ELF-1 (cell line): ENCODE measurements around the gene IKZF3.
"Not testable (repeated sequence)": the region's sequence is repeated elsewhere in the genome, so short reads cannot be mapped to it uniquely, and the experiment has no call there.

Source experiments
- DNase-seq: peaks from one replicate; pipeline ENCODE4 v3.0.0-alpha.2; 2016; ENCODE audit warnings: low read depth, low spot score

IKZF3 gene

GRCh38 chr17:39863918-39864746 is at the start of gene IKZF3:
IKZF3 (minus strand) TSS chr17:39864312; CDS start chr17:39864126, 186 bp downstream.
- DNase-seq: peak; percentile 84

GRCh38 chr17:39908789-39909352 is 44.8 kb upstream of the IKZF3 start:
- DNase-seq: no peak

- no peak for DNase-seq
Measured at GRCh38 chr17:39904990-39905288, 40.8 kb upstream of the IKZF3 start.

- no peak for DNase-seq
Measured at GRCh38 chr17:39903158-39903884, 39.2 kb upstream of the IKZF3 start.

GRCh38 chr17:39902027-39902426 is 37.9 kb upstream of the IKZF3 start:
- not testable (repeated sequence) for DNase-seq

- no peak for DNase-seq
Measured at GRCh38 chr17:39899215-39899614, 35.1 kb upstream of the IKZF3 start.

GRCh38 chr17:39898088-39898487 is 34.0 kb upstream of the IKZF3 start:
- no peak for DNase-seq

- no peak for DNase-seq
Measured at GRCh38 chr17:39894681-39895376, 30.7 kb upstream of the IKZF3 start.

- no peak for DNase-seq
Measured at GRCh38 chr17:39889200-39889599, 25.1 kb upstream of the IKZF3 start.

GRCh38 chr17:39887078-39887477 is 23.0 kb upstream of the IKZF3 start:
- no peak for DNase-seq

- DNase-seq: not testable (repeated sequence)
Measured at GRCh38 chr17:39886102-39886501, 22.0 kb upstream of the IKZF3 start.

GRCh38 chr17:39872751-39873150 is 8.6 kb upstream of the IKZF3 start:
- no peak for DNase-seq

GRCh38 chr17:39871801-39872200 is 7.7 kb upstream of the IKZF3 start:
- no peak for DNase-seq

- DNase-seq: no peak
Measured at GRCh38 chr17:39870776-39871175, 6.7 kb upstream of the IKZF3 start.

GRCh38 chr17:39868554-39868942 is 4.4 kb upstream of the IKZF3 start:
- no peak for DNase-seq

- DNase-seq: peak; percentile 9
Measured at GRCh38 chr17:39867880-39868553, 3.9 kb upstream of the IKZF3 start, which contains the start of gene ZPBP2. ZPBP2 (plus strand) TSS chr17:39868202; CDS start chr17:39868355, 153 bp downstream.

- no peak for DNase-seq
Measured at GRCh38 chr17:39867084-39867879, 3.2 kb upstream of the IKZF3 start.

GRCh38 chr17:39866013-39866730 is 2.1 kb upstream of the IKZF3 start:
- DNase-seq: no peak

GRCh38 chr17:39863244-39863917 is 731 bp downstream of the IKZF3 start:
- DNase-seq: no peak
